HG03139 (cell line): ENCODE data around the gene PHLDB2.
"Not testable (repeated sequence)": the region's sequence is repeated elsewhere in the genome, so short reads cannot be mapped to it uniquely, and the experiment has no call there.

ENCODE experiments used
- ATAC-seq: cut with Tn5 transposase; IDR thresholded peaks from one replicate; pipeline ENCODE4 v1.9.1; 2021; ENCODE audit not compliant: unreplicated experiment

The PHLDB2 gene

GRCh38 chr3:111859061-111859973 lies at the start of gene PHLDB2:
Gene PHLDB2, plus strand, starts transcription at chr3:111859265. Its CDS starts 24,813 bp downstream, at chr3:111884078.
- ATAC-seq, result peak; percentile 35

GRCh38 chr3:111810909-111811308 lies 48.2 kb upstream of the PHLDB2 start:
- ATAC-seq, result no peak

- no peak for ATAC-seq
Measured at GRCh38 chr3:111811811-111812210, 47.3 kb upstream of the PHLDB2 start.

GRCh38 chr3:111812701-111813100 lies 46.4 kb upstream of the PHLDB2 start:
- no peak for ATAC-seq

- no peak for ATAC-seq
Measured at GRCh38 chr3:111813441-111813840, 45.6 kb upstream of the PHLDB2 start.

GRCh38 chr3:111813979-111814378 lies 45.1 kb upstream of the PHLDB2 start:
- no peak for ATAC-seq

GRCh38 chr3:111816771-111817170 lies 42.3 kb upstream of the PHLDB2 start:
- not testable (repeated sequence) for ATAC-seq

- ATAC-seq, result no peak
Measured at GRCh38 chr3:111819927-111820326, 39.1 kb upstream of the PHLDB2 start.

GRCh38 chr3:111820651-111821050 lies 38.4 kb upstream of the PHLDB2 start:
- ATAC-seq, result no peak

GRCh38 chr3:111821891-111822290 lies 37.2 kb upstream of the PHLDB2 start:
- no peak for ATAC-seq

GRCh38 chr3:111822804-111823203 lies 36.3 kb upstream of the PHLDB2 start:
- no peak for ATAC-seq

GRCh38 chr3:111823341-111823855 lies 35.7 kb upstream of the PHLDB2 start:
- ATAC-seq, result no peak

GRCh38 chr3:111824351-111824750 lies 34.7 kb upstream of the PHLDB2 start:
- ATAC-seq, result no peak

GRCh38 chr3:111827871-111828270 lies 31.2 kb upstream of the PHLDB2 start:
- ATAC-seq, result no peak

- no peak for ATAC-seq
Measured at GRCh38 chr3:111828530-111828929, 30.5 kb upstream of the PHLDB2 start.

GRCh38 chr3:111829023-111829422 lies 30.0 kb upstream of the PHLDB2 start:
- no peak for ATAC-seq

- no peak for ATAC-seq
Measured at GRCh38 chr3:111831840-111832239, 27.2 kb upstream of the PHLDB2 start.

GRCh38 chr3:111837112-111837511 lies 22.0 kb upstream of the PHLDB2 start:
- ATAC-seq, result no peak

- no peak for ATAC-seq
Measured at GRCh38 chr3:111838133-111838532, 20.9 kb upstream of the PHLDB2 start.

- ATAC-seq, result no peak
Measured at GRCh38 chr3:111846039-111846438, 13.0 kb upstream of the PHLDB2 start.

- ATAC-seq, result no peak
Measured at GRCh38 chr3:111846717-111847116, 12.3 kb upstream of the PHLDB2 start.

- no peak for ATAC-seq
Measured at GRCh38 chr3:111848283-111848682, 10.8 kb upstream of the PHLDB2 start.
